RWPE2 (cell line): ENCODE measurements around the gene GPC5.

ENCODE experiments used
- ATAC-seq: fragments of 200-7000 bp; cut with Tn5 transposase; 3 replicates; pipeline ENCODE4 v1.9.1; 2021; ENCODE audit warnings: low read depth
- DNase-seq: peaks from one replicate; pipeline ENCODE4 v3.0.0-alpha.2; 2020; ENCODE audit warnings: low spot score
- H3K27ac ChIP-seq: fragments of 450-650 bp; 2 replicates; pipeline ENCODE4 v1.5.1; 2017; ENCODE audit warnings: mild to moderate bottlenecking; ENCODE audit not compliant: poor library complexity, severe bottlenecking
- H3K27me3 ChIP-seq: fragments of 250-450 bp; sonication (Bioruptor Pico); 2 replicates; pipeline ENCODE4 v1.5.1; 2021; ENCODE audit warnings: mild to moderate bottlenecking, moderate library complexity; ENCODE audit not compliant: insufficient read depth, poor library complexity, severe bottlenecking
- H3K36me3 ChIP-seq: fragments of 250-450 bp; sonication (Bioruptor Pico); 2 replicates; pipeline ENCODE4 v1.5.1; 2020; ENCODE audit warnings: low read depth, mild to moderate bottlenecking, moderate library complexity
- H3K4me1 ChIP-seq: fragments of 250-450 bp; sonication (Bioruptor Pico); 2 replicates; pipeline ENCODE4 v1.5.1; 2021; ENCODE audit warnings: mild to moderate bottlenecking, moderate library complexity; ENCODE audit not compliant: insufficient read depth, poor library complexity, severe bottlenecking
- H3K4me3 ChIP-seq: fragments of 250-450 bp; sonication (Bioruptor Pico); 2 replicates; pipeline ENCODE4 v1.5.1; 2021; ENCODE audit warnings: mild to moderate bottlenecking, moderate library complexity; ENCODE audit not compliant: severe bottlenecking
- H3K9me3 ChIP-seq: fragments of 250-450 bp; sonication (Bioruptor Pico); 2 replicates; pipeline ENCODE4 v1.5.1; 2021; ENCODE audit warnings: mild to moderate bottlenecking, moderate library complexity; ENCODE audit not compliant: severe bottlenecking
- CTCF ChIP-seq: fragments of 450-650 bp; IDR thresholded peaks from one replicate; pipeline ENCODE4 v1.5.1; 2017; ENCODE audit warnings: mild to moderate bottlenecking, moderate library complexity; ENCODE audit not compliant: poor library complexity, severe bottlenecking

The GPC5 gene

GRCh38 chr13:92451060-92451459 is 1052.6 kb downstream of the GPC5 start:
- TF ChIP-seq CTCF = no peak
- no peak overlapping the region for H3K4me3 ChIP-seq
- no peaks in the 10 kb centered on the region for H3K4me1 ChIP-seq
- H3K27ac ChIP-seq = no peak overlapping the region
- H3K27me3 ChIP-seq = no peaks in the 10 kb centered on the region
- H3K36me3 ChIP-seq = no peaks in the 10 kb centered on the region
- no peaks in the 10 kb centered on the region for H3K9me3 ChIP-seq
- DNase-seq (no peak), ATAC-seq (no peak)

DNA sequence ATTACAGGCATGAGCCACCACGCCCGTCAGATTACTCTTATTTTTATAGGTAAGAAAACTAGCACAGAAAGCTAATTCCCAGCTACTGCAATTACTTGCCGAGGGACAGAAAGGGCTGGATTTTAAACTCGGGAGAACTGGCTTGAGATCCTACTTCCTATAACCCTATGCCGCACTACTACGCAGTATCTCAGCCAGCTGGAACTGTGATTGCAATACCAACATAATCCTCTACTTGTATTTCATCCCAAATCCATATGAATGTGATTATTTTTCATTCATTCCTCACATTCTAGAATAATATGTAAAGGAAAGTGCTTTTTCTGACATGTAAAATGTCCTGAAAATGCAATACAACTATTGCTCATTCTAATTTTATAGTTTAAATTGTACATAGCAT is 1054.4 kb downstream of the GPC5 start:
- Histone ChIP-seq H3K27ac (no peak overlapping the region), H3K36me3 (no peaks in the 10 kb centered on the region), H3K9me3 (no peaks in the 10 kb centered on the region), H3K4me1 (no peaks in the 10 kb centered on the region), H3K27me3 (no peaks in the 10 kb centered on the region), H3K4me3 (no peak overlapping the region)
- ATAC-seq = no peak
- no peak for DNase-seq
- TF ChIP-seq CTCF = no peak

- no peak overlapping the region for H3K27ac ChIP-seq
- DNase-seq (no peak), ATAC-seq (no peak)
- no peaks in the 10 kb centered on the region for H3K4me1 ChIP-seq
- H3K9me3 ChIP-seq = no peaks in the 10 kb centered on the region
- H3K36me3 ChIP-seq = no peaks in the 10 kb centered on the region
- TF ChIP-seq CTCF = no peak
- no peaks in the 10 kb centered on the region for H3K27me3 ChIP-seq
- H3K4me3 ChIP-seq = no peak overlapping the region
These were observed 1060.9 kb downstream of the GPC5 start for GRCh38 chr13:92459306-92459705.

DNA sequence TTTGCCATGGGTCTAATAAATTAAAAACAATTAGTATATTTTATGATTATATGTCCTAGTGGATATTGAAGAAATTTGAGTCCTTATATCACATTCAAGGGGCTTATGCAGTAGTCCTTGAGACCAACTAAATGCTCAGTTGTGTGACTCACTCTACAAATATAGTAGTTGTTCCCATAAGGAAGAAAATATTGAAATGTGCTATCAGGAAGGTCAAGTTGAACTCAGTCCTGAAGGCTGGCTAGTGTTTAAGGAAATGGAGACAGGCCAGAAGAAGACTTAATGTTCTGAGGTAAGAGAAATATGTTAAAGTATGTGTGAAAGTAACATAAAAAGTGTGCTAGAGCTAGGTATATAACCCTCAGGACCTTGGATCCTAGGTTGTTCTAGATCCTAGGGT is 1062.1 kb downstream of the GPC5 start:
- Histone ChIP-seq H3K27me3 (no peaks in the 10 kb centered on the region), H3K4me1 (no peaks in the 10 kb centered on the region), H3K36me3 (no peaks in the 10 kb centered on the region), H3K9me3 (no peaks in the 10 kb centered on the region), H3K27ac (no peak overlapping the region), H3K4me3 (no peak overlapping the region)
- ATAC-seq (no peak), DNase-seq (no peak)
- TF ChIP-seq CTCF = no peak

DNA sequence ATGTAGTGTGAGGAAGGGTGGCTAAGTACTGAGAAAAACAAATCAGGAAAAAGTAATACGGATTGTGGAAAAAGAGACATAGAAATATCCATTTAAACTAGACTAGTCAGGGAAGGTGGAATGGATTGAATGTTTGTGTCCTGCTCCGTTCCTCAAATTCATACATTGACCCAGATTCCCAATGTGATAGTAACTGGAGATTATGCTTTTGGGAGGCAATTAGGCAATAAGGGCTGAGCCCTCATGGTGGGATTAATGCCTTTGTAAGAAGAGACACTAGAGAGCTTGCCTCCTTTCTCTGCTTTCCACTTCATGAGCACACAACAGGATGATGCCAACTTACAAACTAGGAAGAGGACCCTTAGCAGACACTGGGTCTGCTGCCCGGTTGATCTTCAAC is 1063.0 kb downstream of the GPC5 start:
- no peaks in the 10 kb centered on the region for H3K9me3 ChIP-seq
- no peak for TF ChIP-seq CTCF
- no peaks in the 10 kb centered on the region for H3K36me3 ChIP-seq
- H3K27me3 ChIP-seq = no peaks in the 10 kb centered on the region
- DNase-seq = no peak
- H3K27ac ChIP-seq = no peak overlapping the region
- ATAC-seq = no peak
- no peaks in the 10 kb centered on the region for H3K4me1 ChIP-seq
- H3K4me3 ChIP-seq = no peak overlapping the region
